ENCODE data around the gene PARVA. TPM values are rescaled to one million over a fixed set of nuclear protein-coding genes. Genes with fewer than 3 reads are reported as not detected.
A peak's percentile ranks its signal among the peaks of the same experiment; 100 is the strongest.
"Not testable (repeated sequence)": the region's sequence is repeated elsewhere in the genome, so short reads cannot be mapped to it uniquely, and the experiment has no call there.

Gene PARVA, protein sequence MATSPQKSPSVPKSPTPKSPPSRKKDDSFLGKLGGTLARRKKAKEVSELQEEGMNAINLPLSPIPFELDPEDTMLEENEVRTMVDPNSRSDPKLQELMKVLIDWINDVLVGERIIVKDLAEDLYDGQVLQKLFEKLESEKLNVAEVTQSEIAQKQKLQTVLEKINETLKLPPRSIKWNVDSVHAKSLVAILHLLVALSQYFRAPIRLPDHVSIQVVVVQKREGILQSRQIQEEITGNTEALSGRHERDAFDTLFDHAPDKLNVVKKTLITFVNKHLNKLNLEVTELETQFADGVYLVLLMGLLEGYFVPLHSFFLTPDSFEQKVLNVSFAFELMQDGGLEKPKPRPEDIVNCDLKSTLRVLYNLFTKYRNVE
- under 1 TPM; 0.61 to 0.65 TPM for total RNA-seq

DNA sequence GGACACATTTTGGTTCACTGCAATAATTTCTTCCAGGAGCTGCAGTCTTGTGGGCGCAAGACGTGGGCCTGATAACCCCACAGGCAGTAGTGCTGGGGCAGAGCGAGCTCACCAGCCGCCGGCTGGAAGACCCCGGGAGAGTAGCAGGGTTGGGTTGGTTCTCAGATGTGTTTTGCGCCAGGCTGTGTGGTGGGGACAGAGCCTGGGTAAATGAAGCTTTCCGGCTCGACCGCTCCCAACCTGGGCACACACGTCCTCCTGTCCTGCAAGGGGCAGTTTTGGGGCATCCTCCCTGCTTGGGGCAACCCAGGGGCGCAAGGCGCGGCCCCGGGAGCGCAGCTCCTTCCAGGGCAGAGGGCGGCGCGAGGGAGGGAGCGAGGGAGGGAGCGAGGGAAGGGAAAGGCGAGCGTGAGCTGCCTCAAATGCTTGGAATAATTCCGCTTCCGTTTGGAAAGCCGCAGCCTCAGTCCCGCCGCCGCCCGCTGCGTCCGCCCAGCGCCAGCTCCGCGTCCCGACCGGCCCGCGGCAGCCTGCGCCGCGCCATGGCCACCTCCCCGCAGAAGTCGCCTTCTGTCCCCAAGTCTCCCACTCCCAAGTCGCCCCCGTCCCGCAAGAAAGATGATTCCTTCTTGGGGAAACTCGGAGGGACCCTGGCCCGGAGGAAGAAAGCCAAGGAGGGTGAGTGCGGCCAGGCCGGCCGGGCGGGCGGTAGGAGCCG lies at the start of gene PARVA:
PARVA (plus strand) TSS at position 466 of the 718 bp plus-strand sequence; CDS start at position 543, 77 bp downstream.
- Mint-ChIP-seq H3K36me3 (no peaks in the 10 kb centered on the region), H3K9me3 (no peaks in the 10 kb centered on the region), H3K4me1 (no peaks in the 10 kb centered on the region), H3K4me3 (peak within 1 kb of the TSS; percentile 67), H3K27me3 (peaks cover 51% of the 10 kb centered on the region), H3K27ac (no peak within 1 kb of the TSS)
- DNase-seq (peak; percentile 34), ATAC-seq (ENCODE audit: low read depth) (no peak)
- POLR2A ChIA-PET: no interaction called here

DNA sequence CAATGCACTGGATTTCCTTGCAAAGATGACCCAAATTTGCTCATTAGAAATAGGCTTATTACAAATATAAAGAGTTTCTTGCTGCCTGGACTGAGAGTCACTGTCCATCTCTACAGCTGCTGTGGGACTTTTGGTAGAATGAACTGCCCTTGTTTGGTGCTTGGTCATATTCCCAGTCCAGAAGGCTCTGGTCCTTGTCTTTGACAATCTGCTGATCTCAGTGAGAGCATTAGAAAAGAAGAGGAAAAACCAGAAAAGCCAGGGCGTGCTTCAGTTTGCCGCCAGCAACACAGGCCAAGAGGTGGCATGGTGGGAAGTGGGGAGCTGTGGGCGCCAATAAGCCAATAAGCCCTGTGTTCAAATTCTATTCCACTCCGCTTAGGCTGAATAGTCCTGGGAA lies 48.2 kb upstream of the PARVA start:
- DNase-seq (no peak), ATAC-seq (ENCODE audit: low read depth) (no peak)
- Mint-ChIP-seq H3K9me3 (no peaks in the 10 kb centered on the region), H3K4me1 (peaks cover 5% of the 10 kb centered on the region), H3K27ac (no peak overlapping the region), H3K27me3 (peaks cover 4% of the 10 kb centered on the region), H3K36me3 (no peaks in the 10 kb centered on the region), H3K4me3 (no peak overlapping the region)
- POLR2A ChIA-PET: no interaction called here

DNA sequence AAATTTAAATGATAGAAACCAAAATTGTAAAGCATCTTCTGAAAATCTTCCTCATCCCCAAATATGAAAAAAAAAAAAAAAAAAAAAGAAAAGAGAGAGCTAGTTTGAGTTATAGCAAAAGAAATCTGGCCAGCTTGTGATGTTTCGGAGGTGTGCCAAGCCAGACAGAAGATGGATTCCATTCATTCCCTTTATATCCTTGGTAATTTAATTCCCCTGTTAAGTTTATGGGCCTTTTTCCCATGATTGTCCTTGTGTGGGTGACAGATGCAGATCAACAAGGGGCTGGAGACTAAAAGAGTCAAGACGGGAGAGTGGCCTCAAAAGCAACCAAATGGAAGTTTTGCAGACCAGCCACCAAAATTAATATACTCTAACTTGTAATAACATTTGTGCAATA lies 47.6 kb upstream of the PARVA start:
- Mint-ChIP-seq H3K36me3 (no peaks in the 10 kb centered on the region), H3K27ac (no peak overlapping the region), H3K27me3 (peaks cover 4% of the 10 kb centered on the region), H3K9me3 (no peaks in the 10 kb centered on the region), H3K4me1 (peaks cover 3% of the 10 kb centered on the region), H3K4me3 (no peak overlapping the region)
- ATAC-seq (ENCODE audit: low read depth): no peak
- POLR2A ChIA-PET: no interaction called here
- no peak for DNase-seq

DNA sequence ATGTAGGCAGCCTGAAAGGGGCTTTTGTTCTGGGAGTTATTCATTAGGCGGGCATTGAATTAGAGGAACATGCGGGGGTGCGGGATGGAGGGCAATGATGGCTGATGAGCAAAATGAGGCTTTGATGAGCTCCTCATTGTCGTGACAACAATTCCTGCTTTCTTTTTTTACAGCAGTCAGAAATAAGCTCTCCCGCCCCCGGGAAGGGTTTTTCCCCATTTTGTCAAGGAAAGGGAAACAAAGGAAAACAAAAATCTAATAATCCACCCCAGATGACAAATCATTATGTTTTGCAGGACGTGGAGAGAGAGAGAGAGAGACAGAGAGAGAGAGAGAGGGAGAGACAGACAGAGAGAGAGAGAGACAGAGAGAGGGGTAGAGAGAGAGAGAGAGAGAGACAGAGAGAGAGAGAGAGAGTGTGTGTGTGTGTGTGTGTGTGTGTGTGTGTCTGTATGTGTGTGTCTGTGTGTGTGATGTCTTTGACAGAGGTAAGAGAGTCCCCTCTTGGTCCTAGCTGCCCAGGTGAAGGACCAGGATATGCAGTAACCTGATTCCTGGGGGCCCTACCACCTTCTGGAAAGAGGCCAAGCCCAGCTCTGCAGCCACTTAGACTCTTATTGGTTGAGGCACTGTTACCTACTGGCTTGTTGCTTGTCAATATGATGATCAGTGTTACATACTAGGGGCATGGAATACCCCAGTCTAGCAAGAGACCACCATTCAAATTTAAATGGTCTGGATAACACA lies 46.7 kb upstream of the PARVA start:
- no peak for DNase-seq
- H3K9me3 Mint-ChIP-seq: no peaks in the 10 kb centered on the region
- H3K4me3 Mint-ChIP-seq: no peak overlapping the region
- no peak overlapping the region for H3K27ac Mint-ChIP-seq
- POLR2A ChIA-PET: no interaction called here
- H3K36me3 Mint-ChIP-seq: no peaks in the 10 kb centered on the region
- peaks cover 4% of the 10 kb centered on the region for H3K27me3 Mint-ChIP-seq
- peaks cover 3% of the 10 kb centered on the region for H3K4me1 Mint-ChIP-seq
- ATAC-seq (ENCODE audit: low read depth): no peak

DNA sequence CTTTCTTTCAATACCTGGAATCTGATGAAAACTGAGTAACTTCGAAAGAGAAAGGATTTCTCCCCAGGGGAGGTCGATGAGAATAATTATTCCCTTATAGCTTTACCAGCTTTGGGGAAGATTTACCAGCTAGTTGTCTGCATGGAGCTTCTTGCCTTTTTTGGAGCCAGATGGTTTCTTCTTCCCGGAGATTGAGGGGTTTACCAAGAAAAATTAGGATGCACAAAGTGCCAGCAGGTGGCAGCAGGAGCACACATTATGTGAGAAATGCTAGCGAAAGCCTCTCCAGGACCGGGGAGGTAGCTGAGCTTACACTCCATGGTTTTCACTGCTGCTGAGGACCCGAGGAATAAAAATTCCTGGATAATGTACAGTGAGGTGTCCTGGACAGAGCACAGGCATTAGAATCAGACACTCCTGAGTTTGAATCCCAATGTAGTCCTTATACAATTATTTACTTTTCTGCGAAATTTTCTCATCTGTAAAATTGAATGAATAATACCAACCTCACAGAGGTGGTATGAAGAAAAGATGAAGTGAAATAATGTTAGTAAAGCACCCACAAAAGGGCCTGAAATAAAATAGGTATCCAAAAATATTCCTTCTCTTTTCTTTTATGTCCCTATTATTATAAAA lies 46.0 kb upstream of the PARVA start:
- Mint-ChIP-seq H3K27ac (no peak overlapping the region), H3K36me3 (no peaks in the 10 kb centered on the region), H3K27me3 (peaks cover 8% of the 10 kb centered on the region), H3K9me3 (no peaks in the 10 kb centered on the region), H3K4me3 (no peak overlapping the region), H3K4me1 (peaks cover 3% of the 10 kb centered on the region)
- POLR2A ChIA-PET: no interaction called here
- DNase-seq (peak; percentile 71), ATAC-seq (ENCODE audit: low read depth) (no peak)

DNA sequence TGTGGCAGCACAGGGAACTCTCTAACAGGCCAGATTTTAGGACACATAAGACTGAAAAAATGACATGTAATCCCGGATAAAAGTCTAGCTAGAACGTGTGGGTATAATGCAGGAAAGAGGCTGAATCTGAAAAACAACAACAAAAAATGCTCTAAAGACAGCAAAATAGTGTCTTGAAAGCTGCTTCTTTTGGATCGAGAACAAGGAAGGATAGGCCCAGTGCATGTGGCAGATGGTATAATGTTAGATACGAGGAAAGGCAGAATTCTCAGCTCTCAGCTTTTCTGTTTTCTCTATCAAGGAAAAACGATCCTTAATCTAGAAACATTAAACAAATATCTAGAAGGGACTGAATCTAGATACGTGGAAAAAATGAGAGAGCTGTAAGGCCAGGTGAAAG lies 33.8 kb upstream of the PARVA start:
- Mint-ChIP-seq H3K36me3 (peaks cover 3% of the 10 kb centered on the region), H3K27me3 (peaks cover 6% of the 10 kb centered on the region), H3K4me3 (no peak overlapping the region), H3K9me3 (peaks cover 2% of the 10 kb centered on the region), H3K4me1 (no peaks in the 10 kb centered on the region), H3K27ac (no peak overlapping the region)
- ATAC-seq (ENCODE audit: low read depth): no peak
- POLR2A ChIA-PET: interaction anchor here (0.6 kb wide), 1 partner anchor 202 kb away, joined by 3 read pairs; no protein-coding TSS in a partner anchor
- DNase-seq: no peak

DNA sequence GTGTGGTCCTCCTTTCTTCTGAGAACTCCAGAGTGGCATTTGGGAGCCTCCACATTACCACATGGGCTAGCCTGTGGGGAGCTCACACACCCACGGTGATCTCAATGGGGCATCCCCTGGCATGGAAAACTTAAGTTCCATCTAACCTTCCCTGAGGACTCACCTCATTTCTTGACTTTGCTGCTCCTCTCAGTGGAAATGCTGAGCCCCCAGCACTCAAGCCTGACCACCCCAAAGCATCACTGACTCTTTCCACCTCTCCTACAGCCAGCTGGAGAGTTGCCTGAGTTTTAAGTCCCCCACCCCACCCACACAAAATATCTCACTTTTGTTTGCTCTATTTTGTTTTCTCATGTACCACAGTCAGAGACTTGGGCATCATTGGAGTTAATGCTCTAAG lies 23.8 kb upstream of the PARVA start:
- Mint-ChIP-seq H3K4me3 (no peak overlapping the region), H3K27ac (no peak overlapping the region), H3K27me3 (no peaks in the 10 kb centered on the region), H3K36me3 (no peaks in the 10 kb centered on the region), H3K4me1 (peaks cover 18% of the 10 kb centered on the region), H3K9me3 (peaks cover 2% of the 10 kb centered on the region)
- POLR2A ChIA-PET: no interaction called here
- DNase-seq: no peak
- no peak for ATAC-seq (ENCODE audit: low read depth)

DNA sequence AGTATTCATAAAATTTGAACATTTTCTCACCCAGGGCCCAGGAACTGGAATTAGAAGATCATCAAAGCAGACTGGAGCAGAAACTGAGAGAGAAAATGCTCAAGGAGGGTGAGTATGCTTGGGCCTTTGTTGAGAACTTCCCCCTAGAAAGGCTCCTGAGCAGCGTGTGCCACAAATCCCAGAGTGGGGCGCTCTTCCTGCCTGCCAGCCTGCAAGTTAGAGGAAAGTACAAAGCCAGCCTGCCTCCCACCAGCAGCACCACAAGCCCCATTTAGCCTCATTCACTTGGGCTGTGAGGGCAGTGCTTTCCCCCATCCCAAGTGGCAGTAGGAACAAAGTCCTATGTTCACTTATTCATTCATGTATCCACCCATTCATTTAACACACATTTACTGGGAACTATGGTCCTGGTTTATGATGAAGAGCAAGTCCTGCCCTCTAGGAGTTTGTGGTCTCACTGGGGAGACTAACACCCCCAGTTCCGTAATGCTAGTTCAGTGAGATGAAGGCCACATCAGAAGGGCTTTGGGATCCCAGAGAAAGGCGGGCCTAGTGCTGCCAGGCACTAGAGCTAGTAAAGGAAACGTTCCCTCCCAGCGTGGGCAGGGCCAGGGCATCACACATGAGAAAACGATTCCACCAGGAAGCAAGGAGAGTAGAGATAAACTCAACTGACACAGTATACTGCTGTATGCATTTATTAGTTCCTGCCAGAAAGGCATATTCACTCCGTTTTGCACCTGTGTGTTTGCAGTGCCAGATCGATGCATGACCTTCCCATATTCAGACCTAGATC lies 22.4 kb upstream of the PARVA start:
- H3K4me1 Mint-ChIP-seq: peaks cover 18% of the 10 kb centered on the region
- H3K36me3 Mint-ChIP-seq: no peaks in the 10 kb centered on the region
- POLR2A ChIA-PET: no interaction called here
- no peaks in the 10 kb centered on the region for H3K27me3 Mint-ChIP-seq
- H3K9me3 Mint-ChIP-seq: peaks cover 2% of the 10 kb centered on the region
- no peak for ATAC-seq (ENCODE audit: low read depth)
- no peak overlapping the region for H3K27ac Mint-ChIP-seq
- no peak overlapping the region for H3K4me3 Mint-ChIP-seq
- no peak for DNase-seq

DNA sequence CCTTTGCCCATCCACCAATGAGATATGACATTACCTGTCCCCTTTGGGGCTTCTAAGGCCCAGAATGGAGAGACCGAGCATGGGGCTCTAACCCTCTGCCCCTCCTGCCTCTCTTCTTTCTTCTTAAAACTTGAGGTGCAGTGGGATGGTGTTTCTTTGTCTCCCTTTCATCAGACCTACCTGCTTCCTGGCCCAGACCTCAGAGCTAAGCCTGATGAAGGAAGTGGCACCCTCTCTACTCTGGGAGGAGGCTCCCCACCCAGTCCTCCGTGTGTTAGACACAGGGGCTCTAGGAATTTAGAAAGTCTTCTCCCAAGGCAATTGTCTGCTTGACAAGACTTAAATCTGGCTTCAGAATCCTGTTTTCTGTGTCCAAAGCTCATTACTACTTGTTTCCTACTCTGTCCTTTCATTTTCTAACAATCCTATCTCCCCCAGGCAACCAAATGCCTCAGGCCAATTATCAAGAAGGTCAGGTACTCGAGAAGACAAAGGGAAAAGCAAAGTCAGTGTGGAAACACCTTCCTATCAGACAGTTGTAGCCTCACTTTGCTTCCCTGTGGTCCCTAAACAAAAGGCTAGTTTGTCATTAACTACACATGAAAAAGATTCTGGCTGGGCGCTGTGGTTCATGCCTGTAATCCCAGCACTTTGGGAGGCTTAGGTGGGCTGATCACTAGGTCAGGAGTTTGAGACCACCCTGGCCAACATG lies 20.3 kb upstream of the PARVA start:
- H3K36me3 Mint-ChIP-seq: no peaks in the 10 kb centered on the region
- H3K27me3 Mint-ChIP-seq: no peaks in the 10 kb centered on the region
- H3K9me3 Mint-ChIP-seq: no peaks in the 10 kb centered on the region
- POLR2A ChIA-PET: no interaction called here
- ATAC-seq (ENCODE audit: low read depth) (peak; percentile 97), DNase-seq (no peak)
- H3K4me1 Mint-ChIP-seq: peaks cover 13% of the 10 kb centered on the region
- H3K27ac Mint-ChIP-seq: peak overlapping the region; percentile 79
- H3K4me3 Mint-ChIP-seq: peak overlapping the region; percentile 58

DNA sequence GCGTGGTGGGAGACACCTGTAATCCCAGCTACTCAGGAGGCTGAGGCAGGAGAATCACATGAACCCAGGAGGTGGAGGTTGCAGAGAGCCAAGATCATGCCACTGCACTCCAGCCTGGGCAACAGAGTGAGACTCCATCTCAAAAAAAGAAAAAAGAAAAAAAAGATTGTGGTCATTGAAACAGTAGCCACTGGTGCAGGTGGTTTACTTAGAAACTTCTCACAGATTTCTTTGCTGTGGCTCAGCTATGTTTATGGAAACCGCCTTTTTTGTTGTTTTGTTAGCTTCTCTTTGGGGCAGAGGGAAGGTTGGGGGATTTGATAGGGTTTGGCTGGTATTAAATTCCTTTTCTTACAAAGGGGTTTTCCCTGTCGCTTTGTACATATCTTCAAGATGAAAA lies 19.7 kb upstream of the PARVA start:
- H3K27me3 Mint-ChIP-seq; ATAC-seq (ENCODE audit: low read depth); H3K36me3 Mint-ChIP-seq; DNase-seq; H3K9me3 Mint-ChIP-seq; H3K4me3 Mint-ChIP-seq; H3K27ac Mint-ChIP-seq; POLR2A ChIA-PET: not testable (repeated sequence)
- H3K4me1 Mint-ChIP-seq: peaks cover 13% of the 10 kb centered on the region

DNA sequence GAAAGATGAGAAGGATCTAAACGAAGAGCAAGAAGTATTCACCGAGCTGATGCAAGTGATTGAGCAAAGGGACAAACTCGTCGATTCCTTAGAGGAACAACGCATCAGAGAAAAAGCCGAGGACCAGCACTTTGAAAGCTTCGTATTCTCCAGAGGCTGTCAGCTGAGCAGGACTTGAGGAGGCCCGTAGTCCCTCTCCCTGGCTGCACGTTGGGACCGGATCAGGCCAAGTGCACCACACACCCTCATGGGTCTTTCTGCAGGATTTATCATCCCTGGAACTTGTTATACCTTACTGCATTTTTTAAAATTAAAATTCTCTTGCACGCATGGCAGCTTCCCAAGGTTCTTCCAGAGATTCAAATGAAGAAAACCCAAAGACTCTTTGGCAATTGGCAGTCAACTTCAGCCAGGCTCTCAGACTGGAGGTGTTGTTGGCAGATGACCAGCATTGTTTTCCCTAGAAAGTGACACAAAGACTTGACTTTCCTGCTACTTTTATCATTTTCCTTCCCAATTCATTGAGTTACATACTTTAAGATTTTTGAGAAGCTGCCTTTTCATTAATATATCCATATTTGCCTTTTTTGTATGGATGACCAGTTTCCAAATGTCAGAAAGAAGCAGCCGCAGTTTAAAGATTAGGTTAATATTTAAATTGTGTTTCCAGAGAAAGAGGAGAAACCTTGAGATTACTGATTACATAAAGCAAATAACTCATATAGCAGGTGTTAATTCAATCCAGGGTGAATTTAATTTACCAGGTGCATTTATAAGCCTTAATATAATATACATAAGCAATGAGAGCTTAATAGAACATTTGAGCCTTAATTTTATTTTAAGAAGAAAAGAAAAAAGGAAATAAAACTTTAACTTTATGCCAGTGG lies 18.8 kb upstream of the PARVA start:
- no peaks in the 10 kb centered on the region for H3K36me3 Mint-ChIP-seq
- H3K27ac Mint-ChIP-seq: no peak overlapping the region
- no peaks in the 10 kb centered on the region for H3K9me3 Mint-ChIP-seq
- ATAC-seq (ENCODE audit: low read depth) (no peak), DNase-seq (no peak)
- H3K4me3 Mint-ChIP-seq: no peak overlapping the region
- H3K27me3 Mint-ChIP-seq: no peaks in the 10 kb centered on the region
- peaks cover 13% of the 10 kb centered on the region for H3K4me1 Mint-ChIP-seq
- POLR2A ChIA-PET: no interaction called here

DNA sequence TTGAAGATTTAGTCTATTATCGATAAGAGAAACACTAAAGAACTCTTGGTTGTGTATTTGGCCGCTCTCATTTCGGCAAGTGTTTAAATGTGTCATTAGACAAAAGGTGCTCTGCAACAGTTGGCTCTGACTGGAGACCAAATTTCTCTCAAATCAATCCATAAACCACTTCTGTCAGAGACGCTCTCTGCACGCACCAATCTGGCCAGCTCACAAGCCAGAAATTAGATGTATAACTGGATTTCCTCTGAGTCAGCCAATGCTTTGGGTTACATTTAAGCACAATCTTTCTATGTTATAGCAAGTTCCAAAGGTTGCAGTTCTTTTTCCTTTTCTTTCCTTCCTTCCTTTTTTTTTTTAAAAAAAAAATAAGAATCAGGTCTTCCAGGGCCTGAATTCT lies 17.6 kb upstream of the PARVA start:
- POLR2A ChIA-PET: no interaction called here
- no peak overlapping the region for H3K27ac Mint-ChIP-seq
- H3K36me3 Mint-ChIP-seq: no peaks in the 10 kb centered on the region
- peaks cover 15% of the 10 kb centered on the region for H3K4me1 Mint-ChIP-seq
- H3K27me3 Mint-ChIP-seq: peaks cover 3% of the 10 kb centered on the region
- no peaks in the 10 kb centered on the region for H3K9me3 Mint-ChIP-seq
- no peak for DNase-seq
- no peak for ATAC-seq (ENCODE audit: low read depth)
- no peak overlapping the region for H3K4me3 Mint-ChIP-seq
